Tibial artery (tissue), 4 donors: ENCODE data around the gene SH3PXD2B.

Experiments
- DNase-seq, 2 donors: peaks; one replicate each; pipeline ENCODE4 v3.0.0-alpha.2; 2019
- H3K27ac ChIP-seq, 2 donors: fragments of 200-600 bp; sonication (generic) in 1 of 2; 1 replicate in 1 of 2; 2 replicates in 1 of 2; pipeline ENCODE4 v1.5.1; 2018 to 2019; ENCODE audit warnings: mild to moderate bottlenecking in 1 of 2
- H3K27me3 ChIP-seq, 2 donors: fragments of 200-600 bp; sonication (generic) in 1 of 2; one replicate each; pipeline versions ENCODE4 v1.5.1 to v1.6.0; 2016 to 2019
- H3K36me3 ChIP-seq, 3 donors: fragments of 200-600 bp; sonication (generic) in 2 of 3; one replicate each; pipeline ENCODE4 v1.5.1; 2016 to 2019; ENCODE audit warnings: mild to moderate bottlenecking in 2 of 3
- H3K4me1 ChIP-seq, 4 donors: fragments of 200-600 bp; sonication (generic) in 2 of 4; 1 replicate in 3 of 4; 2 replicates in 1 of 4; pipeline ENCODE4 v1.5.1; 2016 to 2019
- H3K4me3 ChIP-seq, 2 donors: fragments of 200-600 bp; sonication (generic) in 1 of 2; 1 replicate in 1 of 2; 2 replicates in 1 of 2; pipeline ENCODE4 v1.5.1; 2018 to 2019; ENCODE audit warnings: mild to moderate bottlenecking in 2 of 2
- H3K9me3 ChIP-seq, 3 donors: fragments of 200-600 bp; sonication (generic) in 1 of 3; one replicate each; pipeline ENCODE4 v1.5.1; 2016 to 2019
- intact Hi-C: fragments of 100-400 bp; cut with DNase I; formaldehyde crosslinking; loops from one replicate; pipeline ENCODE4 v1.15.0; 2023; ENCODE audit warnings: low total_unique reads
- TF ChIP-seq, protein P1 (sequence below), 2 experiments: fragments of 200-600 bp in 1 of 2; fragments of 450-650 bp in 1 of 2; IDR thresholded peaks; one replicate each; pipeline ENCODE4 v1.5.1; 2017 to 2019; ENCODE audit warnings: antibody characterized with exemption in 2 of 2, mild to moderate bottlenecking in 1 of 2, moderate library complexity in 1 of 2

Gene SH3PXD2B

DNA sequence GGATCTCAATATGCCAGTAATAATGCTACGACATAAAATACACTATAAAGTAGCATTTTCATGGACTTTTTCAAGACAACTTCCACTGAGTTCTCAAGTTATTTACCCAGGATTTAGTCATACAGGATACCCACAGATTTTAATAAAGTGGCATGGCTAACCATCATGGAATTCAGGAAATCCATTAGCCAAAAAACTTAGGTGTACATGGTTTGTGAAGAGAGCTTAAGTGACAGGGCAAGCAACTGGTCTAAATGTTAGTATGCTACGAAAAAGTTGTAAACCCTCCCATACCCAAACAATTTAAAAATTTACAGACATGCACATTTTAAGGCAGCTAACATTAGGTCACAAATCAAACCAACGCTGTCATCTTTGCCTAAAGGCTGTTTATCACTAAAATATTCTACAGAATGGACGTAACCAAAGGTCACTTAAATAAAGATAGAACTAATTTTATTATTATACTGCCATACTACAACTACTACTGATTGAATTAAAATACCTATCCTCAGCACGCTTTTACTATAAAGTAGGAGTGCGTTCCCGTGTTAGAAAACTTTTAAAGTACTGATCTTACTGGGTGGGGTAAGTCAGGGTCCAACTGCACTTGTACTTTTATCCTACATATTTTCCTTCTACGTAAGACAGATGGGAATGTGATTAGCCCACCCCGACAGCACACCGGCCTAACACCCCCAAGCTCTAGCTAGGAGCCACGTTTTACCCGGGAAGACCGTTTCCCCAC, 171.9 kb downstream of the SH3PXD2B start:
- Histone ChIP-seq H3K4me1 (peaks cover 0 to 23% (median 15%) of the 10 kb centered on the region in 4 donors), H3K4me3 (peak overlapping the region; percentile 91 to 95), H3K27me3 (no peaks in the 10 kb centered on the region), H3K36me3 (no peaks in the 10 kb centered on the region), H3K9me3 (no peaks in the 10 kb centered on the region), H3K27ac (peak overlapping the region; percentile 93 to 96)
- intact Hi-C loops: loop anchor here (5.0 to 10.0 kb wide), 2 partner anchors 95 to 278 kb away; partner anchors contain the start of genes FBXW11 and STK10
- DNase-seq: no peak
- TF ChIP-seq, protein P1, sequence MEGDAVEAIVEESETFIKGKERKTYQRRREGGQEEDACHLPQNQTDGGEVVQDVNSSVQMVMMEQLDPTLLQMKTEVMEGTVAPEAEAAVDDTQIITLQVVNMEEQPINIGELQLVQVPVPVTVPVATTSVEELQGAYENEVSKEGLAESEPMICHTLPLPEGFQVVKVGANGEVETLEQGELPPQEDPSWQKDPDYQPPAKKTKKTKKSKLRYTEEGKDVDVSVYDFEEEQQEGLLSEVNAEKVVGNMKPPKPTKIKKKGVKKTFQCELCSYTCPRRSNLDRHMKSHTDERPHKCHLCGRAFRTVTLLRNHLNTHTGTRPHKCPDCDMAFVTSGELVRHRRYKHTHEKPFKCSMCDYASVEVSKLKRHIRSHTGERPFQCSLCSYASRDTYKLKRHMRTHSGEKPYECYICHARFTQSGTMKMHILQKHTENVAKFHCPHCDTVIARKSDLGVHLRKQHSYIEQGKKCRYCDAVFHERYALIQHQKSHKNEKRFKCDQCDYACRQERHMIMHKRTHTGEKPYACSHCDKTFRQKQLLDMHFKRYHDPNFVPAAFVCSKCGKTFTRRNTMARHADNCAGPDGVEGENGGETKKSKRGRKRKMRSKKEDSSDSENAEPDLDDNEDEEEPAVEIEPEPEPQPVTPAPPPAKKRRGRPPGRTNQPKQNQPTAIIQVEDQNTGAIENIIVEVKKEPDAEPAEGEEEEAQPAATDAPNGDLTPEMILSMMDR (IDR thresholded peaks at IDR 0.05): no peak

DNA sequence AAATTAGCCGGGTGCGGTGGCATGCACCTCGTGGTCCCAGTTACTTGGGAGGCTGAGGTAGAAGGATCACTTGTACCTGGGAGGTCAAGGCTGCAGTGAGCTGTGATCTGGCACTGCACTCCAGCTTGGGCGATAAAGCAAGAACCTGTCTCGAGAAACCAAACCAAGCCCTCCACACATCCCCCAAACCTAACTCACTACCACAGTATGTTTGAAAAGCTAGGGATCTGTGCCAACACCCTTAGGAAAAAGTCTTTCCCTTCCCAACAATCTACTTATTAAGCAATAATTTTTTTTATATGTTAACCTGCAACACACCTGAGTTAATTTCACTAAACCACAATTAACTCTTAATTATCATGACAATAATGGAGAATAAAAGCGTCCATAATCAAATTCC, 173.0 kb downstream of the SH3PXD2B start:
- TF ChIP-seq, protein P1 (IDR thresholded peaks at IDR 0.05): no peak
- H3K9me3 ChIP-seq: no peaks in the 10 kb centered on the region
- no peaks in the 10 kb centered on the region for H3K36me3 ChIP-seq
- peaks cover 0 to 23% (median 15%) of the 10 kb centered on the region in 4 donors for H3K4me1 ChIP-seq
- DNase-seq: no peak
- no peaks in the 10 kb centered on the region for H3K27me3 ChIP-seq
- no peak overlapping the region for H3K27ac ChIP-seq
- no peak overlapping the region for H3K4me3 ChIP-seq
- intact Hi-C loops: loop anchor here (5.0 to 10.0 kb wide), 2 partner anchors 94 to 277 kb away; partner anchors contain the start of genes FBXW11 and STK10

DNA sequence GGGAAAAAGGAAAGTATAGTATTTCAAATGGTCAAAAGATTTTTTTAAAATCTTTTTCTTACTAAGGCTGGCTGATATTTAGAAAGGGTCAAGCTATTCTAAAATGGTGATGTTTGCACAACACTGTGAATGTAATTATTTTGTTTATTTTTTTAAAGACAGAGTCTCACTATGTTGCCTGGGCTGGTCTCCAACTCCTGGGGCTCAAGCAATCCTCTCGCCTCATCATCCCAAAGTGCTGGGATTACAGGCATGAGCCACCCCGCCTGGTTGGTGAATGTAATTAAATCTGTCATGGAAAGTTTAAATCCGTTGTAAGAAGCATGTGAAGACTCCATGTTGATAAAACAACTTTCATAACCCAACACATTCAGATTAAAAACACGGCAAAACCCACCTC, 173.4 kb downstream of the SH3PXD2B start:
- no peaks in the 10 kb centered on the region for H3K9me3 ChIP-seq
- H3K4me3 ChIP-seq: no peak overlapping the region
- TF ChIP-seq, protein P1 (IDR thresholded peaks at IDR 0.05): no peak
- H3K4me1 ChIP-seq: peaks cover 0 to 23% (median 15%) of the 10 kb centered on the region in 4 donors
- no peaks in the 10 kb centered on the region for H3K36me3 ChIP-seq
- H3K27ac ChIP-seq: no peak overlapping the region
- intact Hi-C loops: loop anchor here (5.0 to 10.0 kb wide), 2 partner anchors 94 to 276 kb away; partner anchors contain the start of genes FBXW11 and STK10
- no peaks in the 10 kb centered on the region for H3K27me3 ChIP-seq
- DNase-seq: no peak

DNA sequence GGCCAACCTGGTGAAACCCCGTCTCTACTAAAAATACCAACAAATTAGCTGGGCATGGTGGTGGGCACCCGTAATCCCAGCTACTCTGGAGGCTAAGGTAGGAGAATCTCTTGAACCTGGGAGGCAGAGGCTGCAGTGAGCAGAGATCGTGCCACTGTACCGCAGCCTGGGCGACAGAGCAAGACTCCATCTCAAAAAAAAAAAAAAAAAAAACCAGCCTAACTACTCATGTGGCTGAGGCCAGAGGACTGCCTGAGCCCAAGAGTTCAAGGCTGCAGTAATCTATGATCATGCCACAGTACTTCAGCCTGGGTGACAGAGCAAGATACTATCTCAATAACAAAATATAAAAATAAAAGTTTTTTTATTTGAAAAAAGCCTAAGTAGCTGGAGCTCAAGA, 174.0 kb downstream of the SH3PXD2B start:
- H3K4me3 ChIP-seq: no peak overlapping the region
- H3K27ac ChIP-seq: no peak overlapping the region
- peaks cover 0 to 23% (median 15%) of the 10 kb centered on the region in 4 donors for H3K4me1 ChIP-seq
- H3K27me3 ChIP-seq: no peaks in the 10 kb centered on the region
- intact Hi-C loops: loop anchor here (5.0 to 10.0 kb wide), 2 partner anchors 93 to 276 kb away; partner anchors contain the start of genes FBXW11 and STK10
- TF ChIP-seq, protein P1 (IDR thresholded peaks at IDR 0.05): no peak
- H3K36me3 ChIP-seq: no peaks in the 10 kb centered on the region
- no peaks in the 10 kb centered on the region for H3K9me3 ChIP-seq
- DNase-seq: no peak

DNA sequence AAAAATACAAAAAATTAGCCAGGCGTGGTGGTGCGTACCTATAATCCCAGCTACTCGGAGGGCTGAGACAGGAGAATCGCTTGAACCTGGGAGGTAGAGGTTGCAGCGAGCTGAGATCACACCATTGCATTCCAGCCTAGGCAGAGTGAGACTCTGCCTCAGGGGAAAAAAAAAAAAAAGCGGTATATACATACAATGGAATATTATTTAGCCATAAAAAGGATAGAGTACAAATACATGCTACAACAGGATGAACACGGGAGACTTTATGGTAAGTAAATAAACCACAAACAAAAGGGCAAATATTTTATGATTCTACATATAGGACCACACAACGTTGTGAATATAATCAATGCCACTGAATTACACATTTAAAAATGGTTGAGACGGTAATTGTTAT, 176.0 kb downstream of the SH3PXD2B start:
- Histone ChIP-seq H3K27ac (no peak overlapping the region), H3K9me3 (no peaks in the 10 kb centered on the region), H3K27me3 (no peaks in the 10 kb centered on the region), H3K4me1 (peaks cover 0 to 20% (median 15%) of the 10 kb centered on the region in 4 donors), H3K36me3 (no peaks in the 10 kb centered on the region), H3K4me3 (no peak overlapping the region)
- no peak for DNase-seq
- intact Hi-C loops: no loop called here
- TF ChIP-seq, protein P1 (IDR thresholded peaks at IDR 0.05): no peak
